ENCODE data around the gene HOXC6.
A peak's percentile ranks its signal among the peaks of the same experiment; 100 is the strongest.

The HOXC6 gene

DNA sequence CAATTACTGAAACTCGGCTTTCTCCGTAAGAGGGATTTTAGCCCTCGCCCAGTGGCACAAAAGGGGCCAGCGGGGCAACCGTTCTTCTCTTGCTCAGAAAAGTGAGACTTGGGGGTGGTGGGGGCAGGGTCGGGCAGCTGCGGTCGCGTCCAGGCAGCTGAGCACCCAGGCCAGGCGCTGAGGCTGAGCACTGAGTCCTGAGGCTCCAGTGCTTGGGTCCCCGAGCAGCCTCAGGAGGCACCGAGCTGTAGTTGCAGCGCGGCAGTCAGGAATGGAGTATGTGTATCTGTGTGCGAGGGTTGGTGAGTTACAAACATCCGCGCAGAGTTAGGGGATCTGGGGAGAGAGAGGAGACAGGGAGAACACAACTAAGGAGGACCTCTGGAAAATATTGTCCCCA lies 4.1 kb upstream of the HOXC6 start:
- no peaks in the 10 kb centered on the region for H3K9me3 ChIP-seq (ENCODE audit: insufficient read depth, low read depth, low read length)
- H3K9me2 ChIP-seq (replicated peaks; ENCODE audit: low read depth, low read length): no peaks in the 10 kb centered on the region
- no peak overlapping the region for H2AFZ ChIP-seq (ENCODE audit: low read length)
- no peaks in the 10 kb centered on the region for H3K27me3 ChIP-seq (ENCODE audit: insufficient read depth, low read length, poor library complexity, severe bottlenecking)
- no peak overlapping the region for H3K9ac ChIP-seq (ENCODE audit: low read depth, low read length, poor library complexity, severe bottlenecking)
- H3K4me2 ChIP-seq (ENCODE audit: low read depth, low read length, poor library complexity, severe bottlenecking): peak overlapping the region; percentile 85
- H3K4me3 ChIP-seq (ENCODE audit: low read length, poor library complexity, severe bottlenecking): no peak overlapping the region
- no peak for TF ChIP-seq EZH2phosphoT487 (IDR thresholded peaks at IDR 0.05; ENCODE audit: borderline replicate concordance)
- TF ChIP-seq, protein P1, sequence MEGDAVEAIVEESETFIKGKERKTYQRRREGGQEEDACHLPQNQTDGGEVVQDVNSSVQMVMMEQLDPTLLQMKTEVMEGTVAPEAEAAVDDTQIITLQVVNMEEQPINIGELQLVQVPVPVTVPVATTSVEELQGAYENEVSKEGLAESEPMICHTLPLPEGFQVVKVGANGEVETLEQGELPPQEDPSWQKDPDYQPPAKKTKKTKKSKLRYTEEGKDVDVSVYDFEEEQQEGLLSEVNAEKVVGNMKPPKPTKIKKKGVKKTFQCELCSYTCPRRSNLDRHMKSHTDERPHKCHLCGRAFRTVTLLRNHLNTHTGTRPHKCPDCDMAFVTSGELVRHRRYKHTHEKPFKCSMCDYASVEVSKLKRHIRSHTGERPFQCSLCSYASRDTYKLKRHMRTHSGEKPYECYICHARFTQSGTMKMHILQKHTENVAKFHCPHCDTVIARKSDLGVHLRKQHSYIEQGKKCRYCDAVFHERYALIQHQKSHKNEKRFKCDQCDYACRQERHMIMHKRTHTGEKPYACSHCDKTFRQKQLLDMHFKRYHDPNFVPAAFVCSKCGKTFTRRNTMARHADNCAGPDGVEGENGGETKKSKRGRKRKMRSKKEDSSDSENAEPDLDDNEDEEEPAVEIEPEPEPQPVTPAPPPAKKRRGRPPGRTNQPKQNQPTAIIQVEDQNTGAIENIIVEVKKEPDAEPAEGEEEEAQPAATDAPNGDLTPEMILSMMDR (conservative IDR thresholded peaks at IDR 0.05; ENCODE audit: low read length): no peak
- peaks cover 88% of the 10 kb centered on the region for H4K20me1 ChIP-seq (ENCODE audit: insufficient read depth, low read length, poor library complexity, severe bottlenecking)
- peaks cover 8% of the 10 kb centered on the region; the same call in 1 of the 2 replicates for H3K36me3 ChIP-seq (ENCODE audit: insufficient read depth, low read length)
- 0 out of 2 replicates have a peak, but pooled peaks cover 2% of the 10 kb centered on the region for H3F3A ChIP-seq (ENCODE audit: low read depth)
- peaks cover 65% of the 10 kb centered on the region for H3K4me1 ChIP-seq (ENCODE audit: insufficient read depth, low read length, poor library complexity, severe bottlenecking)
- H3K79me2 ChIP-seq (ENCODE audit: insufficient read depth, low read length): peaks cover 99% of the 10 kb centered on the region

DNA sequence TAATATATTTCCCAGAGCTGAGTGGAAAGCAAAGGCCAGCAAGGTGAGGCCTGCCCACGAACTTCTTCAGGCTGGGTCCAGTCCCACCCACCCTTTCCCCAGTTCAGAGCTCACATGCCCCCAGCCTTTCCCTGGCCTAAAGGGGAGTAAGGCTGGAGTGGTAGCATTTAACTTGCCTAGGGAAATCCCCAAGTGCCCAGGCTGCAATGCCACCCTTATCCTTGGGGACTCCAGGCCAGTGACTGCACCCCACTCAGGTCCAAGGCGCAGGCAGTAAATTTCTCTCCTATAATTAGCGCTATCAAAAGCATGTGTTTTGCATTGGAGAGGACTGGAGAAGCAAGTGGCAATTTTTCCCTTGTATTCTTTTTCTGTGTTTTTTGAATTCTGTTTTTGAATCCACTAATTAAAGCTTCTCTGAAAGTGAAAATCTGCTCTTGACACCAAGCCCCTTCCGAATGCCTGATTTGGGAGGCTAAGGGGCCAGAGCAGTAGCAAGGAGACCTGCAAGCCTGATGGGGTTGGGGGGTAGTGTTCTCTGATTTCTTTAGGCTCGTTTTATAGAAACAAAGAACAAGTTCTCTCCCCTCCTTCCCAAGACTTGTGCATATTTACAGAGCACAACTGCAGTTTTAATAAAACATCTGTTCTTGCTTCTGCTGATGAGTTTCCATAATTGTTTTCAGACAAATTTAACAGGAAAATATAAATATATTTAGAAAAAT lies 3.5 kb upstream of the HOXC6 start:
- H3K9ac ChIP-seq (ENCODE audit: low read depth, low read length, poor library complexity, severe bottlenecking): peak overlapping the region; percentile 35
- H3K27me3 ChIP-seq (ENCODE audit: insufficient read depth, low read length, poor library complexity, severe bottlenecking): no peaks in the 10 kb centered on the region
- no peaks in the 10 kb centered on the region for H3K9me3 ChIP-seq (ENCODE audit: insufficient read depth, low read depth, low read length)
- no peaks in the 10 kb centered on the region for H3K9me2 ChIP-seq (replicated peaks; ENCODE audit: low read depth, low read length)
- no peak overlapping the region for H3K4me3 ChIP-seq (ENCODE audit: low read length, poor library complexity, severe bottlenecking)
- peaks cover 12% of the 10 kb centered on the region; the same call in 1 of the 2 replicates for H3K36me3 ChIP-seq (ENCODE audit: insufficient read depth, low read length)
- TF ChIP-seq EZH2phosphoT487 (IDR thresholded peaks at IDR 0.05; ENCODE audit: borderline replicate concordance): no peak
- TF ChIP-seq, protein P1 (conservative IDR thresholded peaks at IDR 0.05; ENCODE audit: low read length): no peak
- 0 out of 2 replicates have a peak, but pooled peaks cover 2% of the 10 kb centered on the region for H3F3A ChIP-seq (ENCODE audit: low read depth)
- peak overlapping the region; percentile 30 for H3K4me2 ChIP-seq (ENCODE audit: low read depth, low read length, poor library complexity, severe bottlenecking)
- H3K79me2 ChIP-seq (ENCODE audit: insufficient read depth, low read length): peaks cover 96% of the 10 kb centered on the region
- H4K20me1 ChIP-seq (ENCODE audit: insufficient read depth, low read length, poor library complexity, severe bottlenecking): peaks cover 88% of the 10 kb centered on the region
- peaks cover 59% of the 10 kb centered on the region for H3K4me1 ChIP-seq (ENCODE audit: insufficient read depth, low read length, poor library complexity, severe bottlenecking)
- no peak overlapping the region for H2AFZ ChIP-seq (ENCODE audit: low read length)

DNA sequence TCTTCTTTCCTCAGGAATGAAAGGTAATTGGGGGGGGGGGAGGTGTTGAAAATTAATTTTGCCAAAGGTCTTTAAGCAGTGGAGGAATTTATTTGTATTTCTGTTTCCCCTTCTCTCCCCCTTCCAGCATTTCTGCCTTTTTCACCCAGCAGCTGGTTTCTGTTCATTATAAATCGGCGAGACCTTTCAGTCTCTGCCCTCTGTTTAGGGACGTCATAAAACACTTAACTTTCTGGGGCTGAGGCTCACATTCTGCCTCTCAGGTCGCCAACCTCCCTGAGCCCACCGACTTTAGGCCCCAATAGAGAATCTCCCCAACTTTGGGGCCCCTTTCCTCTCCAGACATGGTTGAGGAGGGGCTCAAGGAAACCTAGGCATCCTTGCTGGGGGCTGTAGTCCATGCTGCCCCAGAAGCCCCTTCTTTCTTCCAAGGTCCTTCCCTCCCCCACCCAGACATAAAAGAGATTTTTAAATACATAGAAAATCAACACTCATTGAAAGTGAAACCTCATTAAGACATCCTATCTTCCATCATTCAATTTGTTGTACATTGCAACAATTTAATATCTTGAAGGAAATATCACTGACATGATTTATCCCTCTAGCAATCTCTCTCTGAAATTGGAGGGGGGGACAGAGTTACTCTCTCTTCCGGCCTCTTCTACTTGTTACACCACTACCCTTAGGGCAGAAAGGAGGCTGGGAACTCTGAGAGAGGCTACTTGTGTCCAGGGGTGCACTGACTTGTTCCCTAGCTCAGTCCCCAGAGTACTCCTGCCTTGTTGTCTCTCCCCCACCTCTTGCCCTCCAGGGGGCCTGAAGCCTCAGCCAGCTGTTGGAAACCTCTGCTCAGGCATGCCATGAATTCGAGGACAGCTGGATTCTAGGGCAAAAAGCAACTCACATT lies 2.5 kb upstream of the HOXC6 start:
- H3K27me3 ChIP-seq (ENCODE audit: insufficient read depth, low read length, poor library complexity, severe bottlenecking): no peaks in the 10 kb centered on the region
- peak overlapping the region; percentile 35 for H3K9ac ChIP-seq (ENCODE audit: low read depth, low read length, poor library complexity, severe bottlenecking)
- peak overlapping the region; percentile 30 for H3K4me2 ChIP-seq (ENCODE audit: low read depth, low read length, poor library complexity, severe bottlenecking)
- no peak overlapping the region for H3K4me3 ChIP-seq (ENCODE audit: low read length, poor library complexity, severe bottlenecking)
- H3F3A ChIP-seq (ENCODE audit: low read depth): 0 out of 2 replicates have a peak, but pooled peaks cover 2% of the 10 kb centered on the region
- peaks cover 53% of the 10 kb centered on the region for H3K4me1 ChIP-seq (ENCODE audit: insufficient read depth, low read length, poor library complexity, severe bottlenecking)
- H3K9me2 ChIP-seq (replicated peaks; ENCODE audit: low read depth, low read length): no peaks in the 10 kb centered on the region
- TF ChIP-seq, protein P1 (conservative IDR thresholded peaks at IDR 0.05; ENCODE audit: low read length): no peak
- TF ChIP-seq EZH2phosphoT487 (IDR thresholded peaks at IDR 0.05; ENCODE audit: borderline replicate concordance): no peak
- no peak overlapping the region for H2AFZ ChIP-seq (ENCODE audit: low read length)
- no peaks in the 10 kb centered on the region for H3K9me3 ChIP-seq (ENCODE audit: insufficient read depth, low read depth, low read length)
- peaks cover 82% of the 10 kb centered on the region for H4K20me1 ChIP-seq (ENCODE audit: insufficient read depth, low read length, poor library complexity, severe bottlenecking)
- H3K79me2 ChIP-seq (ENCODE audit: insufficient read depth, low read length): peaks cover 86% of the 10 kb centered on the region
- H3K36me3 ChIP-seq (ENCODE audit: insufficient read depth, low read length): peaks cover 20% of the 10 kb centered on the region; the same call in 1 of the 2 replicates

Measured in Loucy (cell line).